NCI-H2196 treated with DMSO at 0.1 percent for 48 hours (cell line): ENCODE results near the gene CITED4.

ENCODE experiments used
- DNase-seq: peaks from one replicate; lab custom pipeline; 2025; ENCODE audit not compliant: unreplicated experiment; lab: John Stamatoyannopoulos, UW

The CITED4 gene

GRCh38 chr1:40837601-40838000 is 24.6 kb downstream of the CITED4 start:
- DNase-seq = no peak

GRCh38 chr1:40836283-40836682 is 25.9 kb downstream of the CITED4 start:
- no peak for DNase-seq

- DNase-seq = no peak
These were observed 27.1 kb downstream of the CITED4 start for GRCh38 chr1:40834968-40835545.

GRCh38 chr1:40833979-40834378 is 28.2 kb downstream of the CITED4 start:
- no peak for DNase-seq

GRCh38 chr1:40831001-40831732 is 31.0 kb downstream of the CITED4 start:
- no peak for DNase-seq

GRCh38 chr1:40830419-40830943 is 31.7 kb downstream of the CITED4 start:
- DNase-seq = no peak

GRCh38 chr1:40829631-40830245 is 32.4 kb downstream of the CITED4 start:
- DNase-seq = no peak

- no peak for DNase-seq
These were observed 36.2 kb downstream of the CITED4 start for GRCh38 chr1:40825996-40826395.

- DNase-seq = no peak
These were observed 36.8 kb downstream of the CITED4 start for GRCh38 chr1:40825435-40825788.

- DNase-seq = no peak
These were observed 37.4 kb downstream of the CITED4 start for GRCh38 chr1:40824591-40825434.

GRCh38 chr1:40823983-40824382 is 38.2 kb downstream of the CITED4 start:
- no peak for DNase-seq

- DNase-seq = no peak
These were observed 38.8 kb downstream of the CITED4 start for GRCh38 chr1:40823345-40823744.

- DNase-seq = no peak
These were observed 39.3 kb downstream of the CITED4 start for GRCh38 chr1:40822890-40823289.

GRCh38 chr1:40820911-40821693 is 41.1 kb downstream of the CITED4 start:
- DNase-seq = no peak

GRCh38 chr1:40820251-40820797 is 41.8 kb downstream of the CITED4 start:
- DNase-seq = no peak

GRCh38 chr1:40819101-40819500 is 43.1 kb downstream of the CITED4 start:
- no peak for DNase-seq

GRCh38 chr1:40818264-40818961 is 43.8 kb downstream of the CITED4 start:
- DNase-seq = no peak

- no peak for DNase-seq
These were observed 44.3 kb downstream of the CITED4 start for GRCh38 chr1:40817791-40818263.

GRCh38 chr1:40815420-40815819 is 46.7 kb downstream of the CITED4 start:
- DNase-seq = no peak
